MCF 10A (cell line): ENCODE measurements around the gene TTC23L. TPM values are rescaled to one million over a fixed set of nuclear protein-coding genes. Genes with fewer than 3 reads are reported as not detected.
"Not testable (repeated sequence)": the region's sequence is repeated elsewhere in the genome, so short reads cannot be mapped to it uniquely, and the experiment has no call there.

Source experiments
- BruUV-seq: library from RNA; stranded (reverse); fragments of 400-500 nt; replicated peaks from 2 replicates; lab custom pipeline; 2021; lab: Mats Ljungman, UMichigan
- CTCF ChIA-PET: fragments of 300-600 bp; sonication (Branson Sonifier 250); formaldehyde crosslinking; extraction: SDS; loops from one replicate; lab custom pipeline; 2021; ENCODE audit warnings: antibody characterized with exemption, inconsistent platforms; lab: Yijun Ruan, JAX
- POLR2A ChIA-PET: fragments of 300-600, 350-650 bp; sonication (Branson Sonifier 250); formaldehyde crosslinking; extraction: SDS; loops from one replicate; lab custom pipeline; 2020; ENCODE audit warnings: antibody characterized with exemption, inconsistent platforms; lab: Yijun Ruan, JAX
- DNase-seq: peaks from one replicate; pipeline ENCODE4 v3.0.0-alpha.2; 2018; ENCODE audit not compliant: unreplicated experiment
- H3K27ac Mint-ChIP-seq: one replicate; pipeline ENCODE4 v1.8.0; 2022; ENCODE audit warnings: mild to moderate bottlenecking, low read depth, mixed read lengths; ENCODE audit not compliant: unreplicated experiment
- H3K27me3 Mint-ChIP-seq: one replicate; pipeline ENCODE4 v1.8.0; 2022; ENCODE audit warnings: mixed read lengths; ENCODE audit not compliant: insufficient read depth, unreplicated experiment
- H3K36me3 Mint-ChIP-seq: one replicate; pipeline ENCODE4 v1.8.0; 2022; ENCODE audit warnings: mild to moderate bottlenecking, moderate library complexity, mixed read lengths; ENCODE audit not compliant: insufficient read depth, unreplicated experiment
- H3K4me1 Mint-ChIP-seq: one replicate; pipeline ENCODE4 v1.8.0; 2022; ENCODE audit warnings: mixed read lengths; ENCODE audit not compliant: insufficient read depth, unreplicated experiment
- H3K4me3 Mint-ChIP-seq: one replicate; pipeline ENCODE4 v1.8.0; 2022; ENCODE audit warnings: mild to moderate bottlenecking, moderate library complexity, mixed read lengths; ENCODE audit not compliant: unreplicated experiment
- H3K9me3 Mint-ChIP-seq: one replicate; pipeline ENCODE4 v1.8.0; 2022; ENCODE audit warnings: mixed read lengths; ENCODE audit not compliant: unreplicated experiment
- CTCF ChIP-seq: fragments of 200-600 bp; IDR thresholded peaks from one replicate; pipeline ENCODE4 v1.8.0; 2022; ENCODE audit warnings: antibody characterized with exemption, mild to moderate bottlenecking; ENCODE audit not compliant: unreplicated experiment
- intact Hi-C: fragments of 100-400 bp; cut with micrococcal nuclease; formaldehyde crosslinking; loops from 2 replicates; pipeline ENCODE4 v1.14.1; 2022
- total RNA-seq: library from RNA; stranded (reverse); gene quantifications from 2 replicates; pipeline ENCODE4 v1.2.3, GENCODE V29; 2022

Gene TTC23L
- total RNA-seq, 1 experiment from 2014 or later, result 0.14 TPM

GRCh38 chr5:34915856-34916192, 76.9 kb downstream of the TTC23L start:
- intact Hi-C loops, result loop anchor here (1.0 to 10.0 kb wide), 3 partner anchors 13 to 1471 kb away; partner anchors contain the start of genes DNAJC21 and TARS1
- H3K36me3 Mint-ChIP-seq, result peaks cover 36% of the 10 kb centered on the region
- CTCF ChIA-PET, result interaction anchor here (0.6 to 2.2 kb wide), 9 partner anchors 8 to 428 kb away, joined by 3 to 9 read pairs (median 5); no protein-coding TSS in a partner anchor
- H3K9me3 Mint-ChIP-seq, result no peaks in the 10 kb centered on the region
- H3K4me1 Mint-ChIP-seq, result peaks cover 12% of the 10 kb centered on the region
- H3K27me3 Mint-ChIP-seq, result no peaks in the 10 kb centered on the region
- no peak overlapping the region for H3K4me3 Mint-ChIP-seq
- POLR2A ChIA-PET, result interaction anchor here (0.6 to 8.3 kb wide), 25 partner anchors 8 to 908 kb away, joined by 3 to 157 read pairs (median 5); partner anchors contain the start of genes AMACR, DNAJC21, RAI14 and TTC23L
- DNase-seq, result no peak
- no peak overlapping the region for H3K27ac Mint-ChIP-seq
- TSS peak; percentile 71 for BruUV-seq
- no peak for TF ChIP-seq CTCF

- no peak overlapping the region for H3K4me3 Mint-ChIP-seq
- BruUV-seq, result no TSS peak
- peaks cover 12% of the 10 kb centered on the region for H3K4me1 Mint-ChIP-seq
- no peak overlapping the region for H3K27ac Mint-ChIP-seq
- H3K36me3 Mint-ChIP-seq, result peaks cover 37% of the 10 kb centered on the region
- intact Hi-C loops, result loop anchor here (10.0 kb wide), 1 partner anchor 1472 kb away; the partner anchor contains the start of gene TARS1
- H3K27me3 Mint-ChIP-seq, result no peaks in the 10 kb centered on the region
- TF ChIP-seq CTCF, result no peak
- ChIA-PET POLR2A (interaction anchor here (0.6 to 8.3 kb wide), 12 partner anchors 8 to 411 kb away, joined by 3 to 157 read pairs (median 4); partner anchors contain the start of genes DNAJC21, RAI14 and TTC23L), CTCF (interaction anchor here (0.9 to 2.2 kb wide), 7 partner anchors 11 to 395 kb away, joined by 3 to 13 read pairs (median 5); partner anchors contain the start of gene DNAJC21)
- no peaks in the 10 kb centered on the region for H3K9me3 Mint-ChIP-seq
- no peak for DNase-seq
Measured at GRCh38 chr5:34916518-34916917, 77.6 kb downstream of the TTC23L start.

- BruUV-seq, result no TSS peak
- Mint-ChIP-seq H3K27me3 (no peaks in the 10 kb centered on the region), H3K9me3 (no peaks in the 10 kb centered on the region), H3K4me1 (peaks cover 12% of the 10 kb centered on the region), H3K36me3 (peaks cover 48% of the 10 kb centered on the region), H3K27ac (no peak overlapping the region), H3K4me3 (no peak overlapping the region)
- ChIA-PET POLR2A (interaction anchor here (0.6 to 8.3 kb wide), 4 partner anchors 11 to 1661 kb away, joined by 3 to 157 read pairs (median 3); partner anchors contain the start of gene DNAJC21), CTCF (interaction anchor here (1.1 to 2.2 kb wide), 3 partner anchors 12 to 432 kb away, joined by 4 to 13 read pairs (median 8); partner anchors contain the start of gene DNAJC21)
- no peak for DNase-seq
- intact Hi-C loops, result loop anchor here (10.0 kb wide), 1 partner anchor 1473 kb away; the partner anchor contains the start of gene TARS1
- no peak for TF ChIP-seq CTCF
Measured at GRCh38 chr5:34918025-34918424, 79.1 kb downstream of the TTC23L start.

GRCh38 chr5:34919077-34919476, 80.1 kb downstream of the TTC23L start:
- H3K4me3 Mint-ChIP-seq, result no peak overlapping the region
- no peak for DNase-seq
- peaks cover 58% of the 10 kb centered on the region for H3K36me3 Mint-ChIP-seq
- H3K27ac Mint-ChIP-seq, result no peak overlapping the region
- ChIA-PET CTCF (interaction anchor here (0.7 to 1.1 kb wide), 2 partner anchors 108 to 433 kb away, joined by 4 read pairs; no protein-coding TSS in a partner anchor), POLR2A (interaction anchor here (1.3 to 8.3 kb wide), 2 partner anchors 10 to 13 kb away, joined by 4 to 157 read pairs; partner anchors contain the start of gene DNAJC21)
- no peak for TF ChIP-seq CTCF
- intact Hi-C loops, result loop anchor here (10.0 kb wide), 1 partner anchor 1474 kb away; the partner anchor contains the start of gene TARS1
- peaks cover 17% of the 10 kb centered on the region for H3K4me1 Mint-ChIP-seq
- no peaks in the 10 kb centered on the region for H3K9me3 Mint-ChIP-seq
- H3K27me3 Mint-ChIP-seq, result no peaks in the 10 kb centered on the region
- BruUV-seq, result no TSS peak

- CTCF ChIA-PET, result interaction anchor here (0.6 to 2.0 kb wide), 4 partner anchors 8 to 1537 kb away, joined by 3 to 7 read pairs (median 5); partner anchors contain the start of genes BRIX1 and RAD1
- H3K4me1 Mint-ChIP-seq, H3K4me3 Mint-ChIP-seq: not testable (repeated sequence)
Measured at GRCh38 chr5:34923256-34923655, 84.3 kb downstream of the TTC23L start.

More at GRCh38 chr5:34923256-34923655, 84.3 kb downstream of the TTC23L start:
- H3K9me3 Mint-ChIP-seq, intact Hi-C loops, BruUV-seq, H3K27me3 Mint-ChIP-seq, DNase-seq: not testable (repeated sequence)
- Mint-ChIP-seq H3K27ac (peak overlapping the region; percentile 46), H3K36me3 (peaks cover 85% of the 10 kb centered on the region)
- POLR2A ChIA-PET, result interaction anchor here (1.2 to 3.7 kb wide), 2 partner anchors 8 to 43 kb away, joined by 3 to 36 read pairs; partner anchors contain the start of genes BRIX1 and RAD1
